ENCODE measurements around the gene ZIC2.

ZIC2 gene

DNA sequence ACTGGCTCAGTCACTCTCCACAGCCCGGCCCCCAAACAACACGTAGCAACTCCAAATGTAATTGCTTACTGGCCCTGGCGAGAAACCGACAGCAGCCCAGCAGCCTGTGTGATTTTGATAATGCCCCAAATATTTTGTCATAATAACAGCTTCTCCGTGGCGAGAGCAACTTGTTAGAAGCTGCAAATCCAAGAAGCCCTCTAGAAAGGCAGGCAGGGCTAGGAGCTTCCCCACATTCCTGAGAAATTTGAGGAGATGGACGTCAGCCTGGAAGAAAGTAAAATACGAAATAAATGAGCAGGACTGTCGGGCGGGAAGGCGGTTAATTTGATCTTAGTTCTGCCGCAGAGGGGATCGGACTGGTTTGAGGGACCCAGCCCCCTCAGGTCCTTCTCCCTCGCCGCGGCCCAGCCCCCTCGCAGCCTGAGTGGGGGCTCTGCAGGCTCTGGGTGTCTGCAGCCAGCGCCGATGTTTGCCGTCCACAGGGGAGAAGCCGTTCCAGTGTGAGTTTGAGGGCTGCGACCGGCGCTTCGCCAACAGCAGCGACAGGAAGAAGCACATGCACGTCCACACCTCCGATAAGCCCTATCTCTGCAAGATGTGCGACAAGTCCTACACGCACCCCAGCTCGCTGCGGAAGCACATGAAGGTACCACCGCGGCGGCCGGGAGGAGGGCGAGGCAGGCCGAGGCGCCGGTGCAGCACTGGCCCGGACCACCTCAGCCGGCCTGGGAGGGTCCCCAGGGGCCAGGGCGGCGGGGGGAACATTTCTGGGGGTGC lies 3.1 kb downstream of the ZIC2 start:
- POLR2A ChIA-PET = interaction anchor here (6.4 kb wide), 1 partner anchor 14 kb away, joined by 101 read pairs; the partner anchor contains the start of gene ZIC5
- TF ChIP-seq ZNF341 (tag by site-specific recombination; IDR thresholded peaks at IDR 0.05; ENCODE audit: low read depth) (peak; percentile 53; the same call in 1 of the 2 replicates), SCRT1 (tag by site-specific recombination; IDR thresholded peaks at IDR 0.05; ENCODE audit: borderline replicate concordance) (no peak), ZNF24 (tag by site-specific recombination; IDR thresholded peaks at IDR 0.05) (0 out of 2 replicates have a peak, but pooled peaks have one; percentile 36), ZNF792 (tag by site-specific recombination; IDR thresholded peaks at IDR 0.05) (no peak), ZNF223 (tag by site-specific recombination; IDR thresholded peaks at IDR 0.05) (peak; percentile 56; the same call in 1 of the 2 replicates), ZNF10 (tag by site-specific recombination; IDR thresholded peaks at IDR 0.05) (no peak), SALL2 (tag by site-specific recombination; IDR thresholded peaks at IDR 0.05; ENCODE audit: borderline replicate concordance) (no peak), KLF1 (tag by site-specific recombination; IDR thresholded peaks at IDR 0.05) (no peak), ZBTB8A (tag by site-specific recombination; IDR thresholded peaks at IDR 0.05) (peak; percentile 52; the same call in 1 of the 2 replicates), SCRT2 (tag by site-specific recombination; IDR thresholded peaks at IDR 0.05) (no peak), OVOL3 (tag by site-specific recombination; IDR thresholded peaks at IDR 0.05) (no peak), ZNF16 (tag by site-specific recombination; IDR thresholded peaks at IDR 0.05; ENCODE audit: low read depth) (no peak), YY2 (tag by site-specific recombination; IDR thresholded peaks at IDR 0.05) (no peak), GLI2 (tag by site-specific recombination; IDR thresholded peaks at IDR 0.05; ENCODE audit: borderline replicate concordance, low read depth) (no peak), PBX3 (CRISPR knock-in tag; IDR thresholded peaks at IDR 0.05) (no peak), ZNF350 (tag by site-specific recombination; IDR thresholded peaks at IDR 0.05) (no peak), FEZF1 (tag by site-specific recombination; IDR thresholded peaks at IDR 0.05) (peak; percentile 21; the same call in 1 of the 2 replicates), GLIS1 (tag by site-specific recombination; IDR thresholded peaks at IDR 0.05) (peak; percentile 75), SP2 (tag by site-specific recombination; IDR thresholded peaks at IDR 0.05) (peak; percentile 26), PRDM1 (tag by site-specific recombination; IDR thresholded peaks at IDR 0.05) (peak; percentile 44), ZNF2 (tag by site-specific recombination; IDR thresholded peaks at IDR 0.05) (0 out of 2 replicates have a peak, but pooled peaks have one; percentile 47), ZNF449 (tag by site-specific recombination; IDR thresholded peaks at IDR 0.05) (no peak), EGR2 (tag by site-specific recombination; IDR thresholded peaks at IDR 0.05; ENCODE audit: low read depth) (no peak), ZNF596 (tag by site-specific recombination; IDR thresholded peaks at IDR 0.05) (no peak), ZNF391 (tag by site-specific recombination; IDR thresholded peaks at IDR 0.05; ENCODE audit: borderline replicate concordance, low read depth) (0 out of 2 replicates have a peak, but pooled peaks have one; percentile 21), TRIM28 (IDR thresholded peaks at IDR 0.05; ENCODE audit: borderline replicate concordance, low read length) (no peak), ZNF501 (tag by site-specific recombination; IDR thresholded peaks at IDR 0.05) (0 out of 2 replicates have a peak, but pooled peaks have one; percentile 36), ZNF585B (tag by site-specific recombination; IDR thresholded peaks at IDR 0.05) (no peak), IKZF3 (tag by site-specific recombination; IDR thresholded peaks at IDR 0.05) (peak; percentile 25; the same call in 1 of the 2 replicates), RBAK (tag by site-specific recombination; IDR thresholded peaks at IDR 0.05) (no peak), ZNF626 (tag by site-specific recombination; IDR thresholded peaks at IDR 0.05) (no peak)
- TF ChIP-seq, protein P1, sequence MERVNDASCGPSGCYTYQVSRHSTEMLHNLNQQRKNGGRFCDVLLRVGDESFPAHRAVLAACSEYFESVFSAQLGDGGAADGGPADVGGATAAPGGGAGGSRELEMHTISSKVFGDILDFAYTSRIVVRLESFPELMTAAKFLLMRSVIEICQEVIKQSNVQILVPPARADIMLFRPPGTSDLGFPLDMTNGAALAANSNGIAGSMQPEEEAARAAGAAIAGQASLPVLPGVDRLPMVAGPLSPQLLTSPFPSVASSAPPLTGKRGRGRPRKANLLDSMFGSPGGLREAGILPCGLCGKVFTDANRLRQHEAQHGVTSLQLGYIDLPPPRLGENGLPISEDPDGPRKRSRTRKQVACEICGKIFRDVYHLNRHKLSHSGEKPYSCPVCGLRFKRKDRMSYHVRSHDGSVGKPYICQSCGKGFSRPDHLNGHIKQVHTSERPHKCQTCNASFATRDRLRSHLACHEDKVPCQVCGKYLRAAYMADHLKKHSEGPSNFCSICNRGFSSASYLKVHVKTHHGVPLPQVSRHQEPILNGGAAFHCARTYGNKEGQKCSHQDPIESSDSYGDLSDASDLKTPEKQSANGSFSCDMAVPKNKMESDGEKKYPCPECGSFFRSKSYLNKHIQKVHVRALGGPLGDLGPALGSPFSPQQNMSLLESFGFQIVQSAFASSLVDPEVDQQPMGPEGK (tag by site-specific recombination; IDR thresholded peaks at IDR 0.05) = peak; percentile 70; the same call in 1 of the 2 replicates
- TF ChIP-seq, protein P2, sequence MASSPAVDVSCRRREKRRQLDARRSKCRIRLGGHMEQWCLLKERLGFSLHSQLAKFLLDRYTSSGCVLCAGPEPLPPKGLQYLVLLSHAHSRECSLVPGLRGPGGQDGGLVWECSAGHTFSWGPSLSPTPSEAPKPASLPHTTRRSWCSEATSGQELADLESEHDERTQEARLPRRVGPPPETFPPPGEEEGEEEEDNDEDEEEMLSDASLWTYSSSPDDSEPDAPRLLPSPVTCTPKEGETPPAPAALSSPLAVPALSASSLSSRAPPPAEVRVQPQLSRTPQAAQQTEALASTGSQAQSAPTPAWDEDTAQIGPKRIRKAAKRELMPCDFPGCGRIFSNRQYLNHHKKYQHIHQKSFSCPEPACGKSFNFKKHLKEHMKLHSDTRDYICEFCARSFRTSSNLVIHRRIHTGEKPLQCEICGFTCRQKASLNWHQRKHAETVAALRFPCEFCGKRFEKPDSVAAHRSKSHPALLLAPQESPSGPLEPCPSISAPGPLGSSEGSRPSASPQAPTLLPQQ (tag by site-specific recombination; IDR thresholded peaks at IDR 0.05) = peak; percentile 41; the same call in 1 of the 2 replicates

More for the DNA sequence above, 3.1 kb downstream of the ZIC2 start:
- H3K9me3 ChIP-seq (ENCODE audit: control insufficient read depth, insufficient read depth, low read depth, low read length) = no peaks in the 10 kb centered on the region
- H3K27ac ChIP-seq (ENCODE audit: extremely low read depth, low read depth, low read length) = peak overlapping the region; percentile 100
- CTCF ChIA-PET = interaction anchor here (0.6 to 1.8 kb wide), 4 partner anchors 68 to 544 kb away, joined by 3 to 8 read pairs (median 3); no protein-coding TSS in a partner anchor
- H3K4me1 ChIP-seq (ENCODE audit: control insufficient read depth, insufficient read depth, low read length) = no peaks in the 10 kb centered on the region
- peak overlapping the region; percentile 90 for H3K4me3 ChIP-seq (ENCODE audit: low read depth, low read length)
- peaks cover 0 to 33% of the 10 kb centered on the region in 2 experiments; a peak in 1 of 3 replicates for H3K36me3 ChIP-seq (ENCODE audit: control insufficient read depth in 2 of 2, insufficient read depth in 1 of 2, low read length in 2 of 2)
